Endodermal cell (in vitro differentiated cells): ENCODE results near the gene PRTG. TPM values are rescaled to one million over a fixed set of nuclear protein-coding genes. Genes with fewer than 3 reads are reported as not detected.

Source experiments
- DNase-seq: peaks from one replicate; pipeline ENCODE4 v3.0.0-alpha.2; 2017
- H3K27ac ChIP-seq: 2 replicates; pipeline ENCODE4 v1.5.1; 2013; ENCODE audit warnings: mild to moderate bottlenecking, low read depth, low read length, moderate library complexity
- H3K27me3 ChIP-seq: 2 replicates; pipeline ENCODE4 v1.6.1; 2013; ENCODE audit warnings: mild to moderate bottlenecking, low read length, moderate library complexity; ENCODE audit not compliant: insufficient read depth, control insufficient read depth, poor library complexity, severe bottlenecking
- H3K36me3 ChIP-seq: 2 replicates; pipeline ENCODE4 v1.7.0; 2013; ENCODE audit warnings: mild to moderate bottlenecking, low read length, moderate library complexity; ENCODE audit not compliant: control insufficient read depth, insufficient read depth
- H3K4me1 ChIP-seq: one replicate; pipeline ENCODE4 v1.7.0; 2013; ENCODE audit warnings: low read length; ENCODE audit not compliant: control insufficient read depth, insufficient read depth
- H3K4me3 ChIP-seq: 2 replicates; pipeline ENCODE4 v1.5.1; 2013; ENCODE audit warnings: mild to moderate bottlenecking, low read length, moderate library complexity
- H3K9ac ChIP-seq: 2 replicates; pipeline ENCODE4 v1.6.1; 2013; ENCODE audit warnings: mild to moderate bottlenecking, low read length, moderate library complexity; ENCODE audit not compliant: poor library complexity, severe bottlenecking; ENCODE audit errors: extremely low read depth
- H3K9me3 ChIP-seq: 2 replicates; pipeline ENCODE4 v1.6.1; 2013; ENCODE audit warnings: mild to moderate bottlenecking, low read length, moderate library complexity; ENCODE audit not compliant: control insufficient read depth
- H3K27ac Mint-ChIP-seq: 2 replicates; pipeline ENCODE4 v1.8.0; 2020; ENCODE audit warnings: mixed read lengths
- H3K27me3 Mint-ChIP-seq: 2 replicates; pipeline ENCODE4 v1.8.0; 2021; ENCODE audit warnings: mild to moderate bottlenecking, mixed read lengths; ENCODE audit not compliant: insufficient read depth
- H3K36me3 Mint-ChIP-seq: 2 replicates; pipeline ENCODE4 v1.8.0; 2020; ENCODE audit warnings: low read depth, mixed read lengths
- H3K4me1 Mint-ChIP-seq: 2 replicates; pipeline ENCODE4 v1.8.0; 2020; ENCODE audit warnings: mixed read lengths
- H3K4me3 Mint-ChIP-seq: 2 replicates; pipeline ENCODE4 v1.8.0; 2020; ENCODE audit warnings: mild to moderate bottlenecking, moderate library complexity, mixed read lengths
- H3K9me3 Mint-ChIP-seq: 2 replicates; pipeline ENCODE4 v1.8.0; 2020; ENCODE audit warnings: mild to moderate bottlenecking, mixed read lengths
- WGBS, 2 experiments: methylation state at CpG; one replicate each; pipeline versions ENCODE4 v1.1.5 to v1.1.7; 2013; ENCODE audit warnings: missing lambda C conversion rate in 2 of 2, mixed read lengths in 1 of 2; ENCODE audit not compliant: insufficient coverage in 1 of 2, insufficient read length in 1 of 2; 5-methylcytosine and 5-hydroxymethylcytosine counted together
- total RNA-seq, 2 donors: library from RNA; stranded (reverse); fragmentation: NEBNext Ultra II Directional in 1 of 2; extraction: Animal tissue kit (Norgen Biotek cat#: 25700) in 1 of 2; gene quantifications; 2 replicates in 1 of 2; 3 replicates in 1 of 2; pipeline ENCODE4 v1.2.1, GENCODE V29; 2021
- TF ChIP-seq, protein P1 (sequence below): fragments of 200-600 bp; sonication (generic); conservative IDR thresholded peaks from 2 replicates; pipeline ENCODE4 v1.5.0; 2021; ENCODE audit warnings: antibody characterized with exemption, mild to moderate bottlenecking

The PRTG gene
- total RNA-seq, 2 donors from 2014 or later, result 32.6 to 51.5 TPM

DNA sequence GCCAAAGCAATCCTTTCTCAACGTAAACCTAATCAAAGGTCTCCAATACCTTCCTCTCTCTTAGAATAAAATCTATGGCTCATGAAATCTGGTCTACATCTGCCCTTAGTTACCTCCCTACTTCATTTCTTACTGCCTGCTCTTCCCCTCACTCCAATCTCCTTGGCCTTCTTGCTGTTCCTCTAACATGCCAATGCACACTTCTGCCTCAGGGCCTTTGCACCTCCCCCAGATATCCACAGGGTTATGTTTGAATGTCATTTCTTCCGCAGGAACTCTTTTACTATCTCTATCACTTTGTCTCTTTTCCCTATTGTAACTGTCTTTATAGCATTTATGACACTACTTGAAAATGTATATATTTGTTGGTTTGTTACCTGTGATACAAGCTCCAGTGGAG, 110.5 kb downstream of the PRTG start:
- no peak overlapping the region for H3K27ac ChIP-seq

DNA sequence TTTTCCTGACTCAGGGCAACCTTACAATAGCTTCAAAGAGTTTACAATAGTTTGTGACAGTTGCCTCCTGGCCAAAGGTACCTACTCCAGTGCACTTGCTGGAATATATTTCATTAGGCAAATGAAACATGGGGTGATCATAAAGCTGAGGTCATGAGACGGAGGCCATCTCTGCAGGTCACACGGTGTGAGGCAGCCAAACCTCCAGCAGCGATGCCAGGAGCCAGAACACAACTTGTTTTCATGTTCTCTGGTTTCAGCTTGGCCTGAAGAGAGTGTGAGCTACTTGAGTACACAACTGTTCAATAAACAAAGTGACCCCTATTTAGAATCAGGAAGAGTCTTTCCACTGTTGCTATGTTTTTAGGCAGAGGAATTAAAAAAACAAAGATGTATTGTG, 112.1 kb downstream of the PRTG start:
- no peak for DNase-seq
- H3K9me3 Mint-ChIP-seq, result no peaks in the 10 kb centered on the region
- no peak overlapping the region for H3K4me3 ChIP-seq
- H3K27ac ChIP-seq, result peak overlapping the region; percentile 49
- H3K27me3 ChIP-seq, result no peaks in the 10 kb centered on the region
- H3K9ac ChIP-seq, result no peak overlapping the region
- peaks cover 3% of the 10 kb centered on the region for H3K36me3 ChIP-seq
- TF ChIP-seq, protein P1, sequence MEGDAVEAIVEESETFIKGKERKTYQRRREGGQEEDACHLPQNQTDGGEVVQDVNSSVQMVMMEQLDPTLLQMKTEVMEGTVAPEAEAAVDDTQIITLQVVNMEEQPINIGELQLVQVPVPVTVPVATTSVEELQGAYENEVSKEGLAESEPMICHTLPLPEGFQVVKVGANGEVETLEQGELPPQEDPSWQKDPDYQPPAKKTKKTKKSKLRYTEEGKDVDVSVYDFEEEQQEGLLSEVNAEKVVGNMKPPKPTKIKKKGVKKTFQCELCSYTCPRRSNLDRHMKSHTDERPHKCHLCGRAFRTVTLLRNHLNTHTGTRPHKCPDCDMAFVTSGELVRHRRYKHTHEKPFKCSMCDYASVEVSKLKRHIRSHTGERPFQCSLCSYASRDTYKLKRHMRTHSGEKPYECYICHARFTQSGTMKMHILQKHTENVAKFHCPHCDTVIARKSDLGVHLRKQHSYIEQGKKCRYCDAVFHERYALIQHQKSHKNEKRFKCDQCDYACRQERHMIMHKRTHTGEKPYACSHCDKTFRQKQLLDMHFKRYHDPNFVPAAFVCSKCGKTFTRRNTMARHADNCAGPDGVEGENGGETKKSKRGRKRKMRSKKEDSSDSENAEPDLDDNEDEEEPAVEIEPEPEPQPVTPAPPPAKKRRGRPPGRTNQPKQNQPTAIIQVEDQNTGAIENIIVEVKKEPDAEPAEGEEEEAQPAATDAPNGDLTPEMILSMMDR, result no peak
- H3K36me3 Mint-ChIP-seq, result peaks cover 4% of the 10 kb centered on the region
- H3K27me3 Mint-ChIP-seq, result no peaks in the 10 kb centered on the region
- WGBS, 2 experiments, result 85 to 100% methylated on average over 1 to 3 of the region's 3 CpGs
- peaks cover 6% of the 10 kb centered on the region for H3K4me1 Mint-ChIP-seq
- H3K9me3 ChIP-seq, result no peaks in the 10 kb centered on the region
- H3K27ac Mint-ChIP-seq, result no peak overlapping the region
- no peaks in the 10 kb centered on the region for H3K4me1 ChIP-seq
- no peak overlapping the region for H3K4me3 Mint-ChIP-seq

More for the DNA sequence above, 110.5 kb downstream of the PRTG start:
- H3K27me3 ChIP-seq, result no peaks in the 10 kb centered on the region
- no peaks in the 10 kb centered on the region for H3K36me3 ChIP-seq
- Mint-ChIP-seq H3K4me1 (peaks cover 6% of the 10 kb centered on the region), H3K27ac (no peak overlapping the region), H3K9me3 (no peaks in the 10 kb centered on the region), H3K27me3 (no peaks in the 10 kb centered on the region), H3K36me3 (peaks cover 4% of the 10 kb centered on the region), H3K4me3 (no peak overlapping the region)
- H3K9ac ChIP-seq, result no peak overlapping the region
- DNase-seq, result no peak
- no peak overlapping the region for H3K4me3 ChIP-seq
- no peaks in the 10 kb centered on the region for H3K4me1 ChIP-seq
- H3K9me3 ChIP-seq, result no peaks in the 10 kb centered on the region
- WGBS, 2 experiments, result 89 to 95% methylated on average over 1 to 2 of the region's 2 CpGs
- TF ChIP-seq, protein P1, result no peak

DNA sequence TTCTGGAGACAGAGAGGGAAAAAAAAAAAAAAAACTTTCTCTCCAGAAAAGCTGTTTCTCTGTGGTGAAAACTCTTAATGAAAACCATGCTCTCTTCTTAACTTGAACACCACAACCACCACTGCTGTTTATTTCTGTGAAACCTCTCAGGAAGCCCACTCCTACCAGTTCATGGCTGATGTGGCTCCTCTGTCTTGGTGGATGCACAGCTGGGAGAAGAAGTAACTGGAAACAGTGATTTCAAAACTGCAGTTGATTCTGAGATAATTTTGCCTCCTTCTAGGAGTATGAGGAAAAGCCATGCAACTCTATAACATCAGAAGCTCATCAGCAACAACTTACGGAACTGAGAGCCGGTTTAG, 114.6 kb downstream of the PRTG start:
- DNase-seq, result no peak
- Histone ChIP-seq H3K4me1 (no peaks in the 10 kb centered on the region), H3K9ac (no peak overlapping the region), H3K4me3 (no peak overlapping the region), H3K36me3 (peaks cover 8% of the 10 kb centered on the region), H3K27me3 (no peaks in the 10 kb centered on the region), H3K27ac (no peak overlapping the region), H3K9me3 (no peaks in the 10 kb centered on the region)
- H3K27me3 Mint-ChIP-seq, result no peaks in the 10 kb centered on the region
- no peak overlapping the region for H3K27ac Mint-ChIP-seq
- H3K4me1 Mint-ChIP-seq, result peaks cover 6% of the 10 kb centered on the region
- H3K36me3 Mint-ChIP-seq, result peaks cover 2% of the 10 kb centered on the region
- 92% methylated on average over 2 of the region's 2 CpGs; no CpG with 5 or more reads in 1 of the 2 experiments for WGBS, 2 experiments
- TF ChIP-seq, protein P1, result peak; percentile 8
- H3K9me3 Mint-ChIP-seq, result no peaks in the 10 kb centered on the region
- H3K4me3 Mint-ChIP-seq, result no peak overlapping the region
